T-helper 1 cell (primary cell): ENCODE measurements around the gene RAB11FIP4.

Experiments used
- DNase-seq, 5 donors: peaks; one replicate each; pipeline ENCODE4 v3.0.0-alpha.2; 2012 to 2020

The RAB11FIP4 gene

GRCh38 chr17:31508288-31509094 is 117.0 kb downstream of the RAB11FIP4 start:
- DNase-seq: peak in 4 of 5 donors; percentile 50 to 93 (median 55)

DNA sequence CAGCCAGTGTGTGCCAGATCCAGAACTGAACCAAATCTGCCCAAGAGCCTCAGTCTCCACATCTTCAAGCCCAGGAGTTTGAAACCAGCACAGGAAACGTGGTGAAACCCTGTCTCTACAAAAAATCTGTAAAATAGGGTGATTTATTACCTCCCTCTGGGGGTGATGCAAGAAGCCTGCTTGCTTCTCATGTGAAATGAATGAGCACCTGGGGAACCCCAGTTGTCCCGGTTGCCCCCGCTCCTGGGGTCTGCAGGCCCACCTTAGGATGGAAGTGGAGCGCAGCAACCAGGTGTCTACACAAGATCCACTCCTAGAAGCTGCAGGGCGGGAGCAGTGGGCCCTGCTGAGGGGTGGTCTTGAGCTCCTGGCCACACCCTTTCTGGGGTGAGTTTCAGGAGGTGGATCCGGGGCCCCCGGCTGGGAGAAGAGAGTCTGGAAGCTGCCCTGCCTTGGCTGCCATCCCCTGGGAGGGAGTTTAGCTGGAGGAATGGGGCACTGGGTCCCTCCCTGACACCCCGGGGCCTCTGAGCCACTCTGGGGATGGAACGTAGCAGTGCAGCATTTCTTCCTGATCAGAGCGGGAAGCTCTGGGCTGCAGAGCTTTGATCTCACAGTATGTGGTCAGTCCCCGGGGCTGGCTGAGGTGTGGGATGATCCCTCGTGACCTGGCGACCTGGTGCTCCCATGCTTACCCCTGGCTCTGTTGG is 117.8 kb downstream of the RAB11FIP4 start:
- DNase-seq: no peak

DNA sequence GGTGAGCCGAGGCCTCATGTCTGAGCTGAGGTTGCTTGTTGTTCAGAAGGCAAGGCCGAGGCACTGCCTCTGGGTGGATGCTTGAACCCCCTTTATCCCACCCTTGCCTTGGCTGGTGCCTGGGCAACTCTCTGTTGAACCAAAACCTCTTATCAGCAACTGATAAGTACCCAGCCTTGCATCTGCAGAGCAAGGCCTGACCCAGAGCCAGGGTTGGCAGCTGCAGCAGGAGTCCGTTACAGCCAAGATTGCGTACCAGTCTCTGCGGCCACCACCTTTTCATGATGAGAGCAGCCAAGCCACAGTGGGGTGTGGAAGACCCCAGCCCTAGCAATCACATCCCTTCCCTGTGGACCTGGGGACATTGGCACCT is 118.3 kb downstream of the RAB11FIP4 start:
- peak in 1 of 5 donors; percentile 44 for DNase-seq

DNA sequence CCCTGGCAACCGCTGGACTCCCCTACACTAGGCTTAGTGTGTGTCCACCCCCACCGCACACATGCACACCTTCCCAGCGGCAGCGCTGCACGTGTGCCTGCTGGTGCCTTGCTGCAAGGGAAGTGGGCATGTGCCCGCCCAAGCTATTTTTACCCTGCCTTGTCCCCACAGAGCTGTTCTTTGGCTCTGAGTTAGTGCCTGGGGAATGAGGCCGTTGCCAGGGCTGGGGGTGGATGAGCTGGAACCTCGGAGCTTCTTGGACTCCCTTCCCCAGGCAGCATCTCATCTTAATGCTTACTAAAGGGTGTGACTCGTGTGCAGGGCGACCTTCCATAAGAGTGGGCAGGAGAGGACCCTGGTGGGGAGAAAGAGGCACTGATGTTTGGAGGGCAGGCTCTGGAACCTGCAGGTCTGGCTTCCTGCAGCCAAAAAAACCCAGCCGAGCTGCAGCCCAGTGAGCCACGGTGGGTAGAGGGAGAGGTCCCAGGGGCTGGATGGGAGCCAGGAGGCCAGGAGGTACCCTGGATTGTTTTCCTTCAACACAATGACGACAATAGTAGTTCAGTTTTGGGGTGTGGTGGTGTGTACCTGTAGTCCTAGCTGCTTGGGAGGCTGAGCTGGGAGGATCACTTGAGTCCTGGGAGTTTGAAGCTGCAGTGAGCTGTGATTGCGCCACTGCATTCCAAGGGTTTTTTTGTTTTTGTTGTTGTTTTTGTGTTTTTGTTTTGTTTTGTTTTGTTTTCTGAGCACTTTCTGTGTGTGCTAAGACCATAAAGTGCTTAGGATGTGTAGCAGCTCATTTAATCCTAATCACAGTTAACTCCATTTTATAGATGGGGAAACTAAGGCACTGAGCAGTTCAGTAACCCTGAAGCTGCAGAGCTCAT is 119.1 kb downstream of the RAB11FIP4 start:
- DNase-seq: peak in 1 of 5 donors; percentile 28

DNA sequence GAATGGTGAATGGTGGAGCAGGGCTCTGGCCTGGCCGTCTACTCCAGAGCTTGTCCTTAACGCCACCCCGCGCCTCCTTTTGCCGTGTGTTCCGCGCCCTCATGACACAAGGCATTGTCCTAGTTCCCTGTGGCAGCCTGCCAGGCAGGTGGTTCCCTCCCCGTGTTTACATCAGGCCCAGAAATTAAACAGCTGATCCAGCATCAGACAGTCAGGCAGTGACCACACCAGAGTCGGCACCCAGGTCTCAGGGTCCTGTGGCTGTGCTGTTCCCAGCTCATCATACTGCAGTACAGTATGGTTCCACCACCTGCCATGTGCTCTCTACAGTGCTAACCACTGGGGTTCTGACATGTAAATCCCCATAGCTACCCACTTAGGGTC is 119.7 kb downstream of the RAB11FIP4 start:
- no peak for DNase-seq

GRCh38 chr17:31511580-31511979 is 120.1 kb downstream of the RAB11FIP4 start:
- no peak for DNase-seq

GRCh38 chr17:31512104-31512740 is 120.7 kb downstream of the RAB11FIP4 start:
- no peak for DNase-seq

DNA sequence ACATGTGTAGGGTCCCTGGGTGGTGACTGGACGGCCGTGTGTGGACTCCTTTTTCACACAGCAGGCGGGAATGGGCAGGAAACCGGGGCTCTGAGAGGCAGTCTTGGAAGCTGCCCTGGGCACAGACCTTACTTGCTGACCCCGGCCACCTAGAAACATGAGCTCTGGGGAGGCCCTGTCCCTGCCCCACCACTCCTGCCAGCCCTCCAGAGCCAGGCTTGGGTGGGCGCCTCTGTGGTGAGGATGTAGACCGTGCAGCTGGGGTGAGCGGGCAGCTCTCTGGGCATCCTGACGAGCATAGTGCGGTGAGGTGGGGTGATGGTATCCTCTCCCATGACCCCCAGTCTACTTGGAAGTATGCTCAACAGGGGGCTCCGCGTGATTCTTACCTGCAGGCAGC is 121.3 kb downstream of the RAB11FIP4 start:
- DNase-seq: no peak

GRCh38 chr17:31513731-31514427 is 122.4 kb downstream of the RAB11FIP4 start:
- DNase-seq: no peak

DNA sequence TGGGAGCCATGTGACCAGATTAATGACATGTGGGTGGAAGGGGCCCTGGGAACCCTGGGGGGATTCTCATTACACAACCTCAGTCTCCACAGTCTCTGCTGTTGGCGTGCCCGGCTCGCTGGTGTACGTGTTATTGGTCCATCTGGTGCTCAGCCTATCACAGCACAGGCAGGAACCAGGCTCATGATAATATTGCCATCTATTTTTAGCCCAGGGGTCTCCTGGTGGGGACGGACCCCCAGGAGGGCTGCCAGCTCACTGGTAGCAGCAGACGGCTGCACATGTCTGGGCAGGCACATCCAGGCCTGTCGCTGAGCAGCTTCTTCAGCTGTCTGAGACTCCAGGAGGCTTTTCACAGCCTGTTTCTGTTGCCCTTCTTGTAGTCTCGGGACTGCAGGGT is 123.8 kb downstream of the RAB11FIP4 start:
- DNase-seq: no peak

DNA sequence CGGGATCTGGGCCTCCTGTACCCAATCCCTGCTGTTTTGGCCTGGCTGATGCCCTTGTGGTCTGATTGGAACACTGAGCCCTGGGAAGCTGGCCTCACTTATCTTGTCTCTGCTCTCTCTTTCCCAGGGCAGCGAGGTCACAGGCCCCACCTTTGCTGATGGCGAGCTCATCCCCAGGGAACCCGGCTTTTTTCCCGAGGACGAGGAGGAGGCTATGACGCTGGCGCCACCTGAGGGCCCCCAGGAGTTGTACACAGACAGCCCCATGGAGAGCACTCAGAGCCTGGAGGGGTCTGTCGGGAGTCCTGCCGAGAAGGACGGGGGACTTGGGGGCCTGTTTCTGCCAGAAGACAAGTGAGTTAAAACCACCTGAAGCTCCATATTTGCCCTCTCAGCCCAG is 126.0 kb downstream of the RAB11FIP4 start:
- DNase-seq: no peak

DNA sequence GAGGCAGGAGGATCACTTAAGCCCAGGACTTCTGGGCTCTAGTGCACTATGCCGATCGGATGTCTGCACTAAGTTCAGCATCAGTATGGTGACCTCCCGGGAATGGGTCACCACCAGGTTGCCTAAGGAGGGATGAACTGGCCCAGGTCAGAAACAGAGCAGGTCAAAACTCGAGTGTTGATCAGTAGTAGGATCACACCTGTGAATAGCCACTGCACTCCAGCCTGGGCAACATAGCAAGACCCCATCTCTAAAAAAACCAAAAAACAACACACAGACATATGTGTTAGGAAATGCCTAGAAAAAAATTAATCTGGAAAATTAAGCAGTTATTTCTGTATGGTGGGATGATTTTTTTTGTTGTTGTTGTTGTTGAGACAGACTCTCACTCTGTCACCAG is 127.0 kb downstream of the RAB11FIP4 start:
- no peak for DNase-seq

- DNase-seq: no peak
Observed at GRCh38 chr17:31521632-31522283, 130.3 kb downstream of the RAB11FIP4 start.

DNA sequence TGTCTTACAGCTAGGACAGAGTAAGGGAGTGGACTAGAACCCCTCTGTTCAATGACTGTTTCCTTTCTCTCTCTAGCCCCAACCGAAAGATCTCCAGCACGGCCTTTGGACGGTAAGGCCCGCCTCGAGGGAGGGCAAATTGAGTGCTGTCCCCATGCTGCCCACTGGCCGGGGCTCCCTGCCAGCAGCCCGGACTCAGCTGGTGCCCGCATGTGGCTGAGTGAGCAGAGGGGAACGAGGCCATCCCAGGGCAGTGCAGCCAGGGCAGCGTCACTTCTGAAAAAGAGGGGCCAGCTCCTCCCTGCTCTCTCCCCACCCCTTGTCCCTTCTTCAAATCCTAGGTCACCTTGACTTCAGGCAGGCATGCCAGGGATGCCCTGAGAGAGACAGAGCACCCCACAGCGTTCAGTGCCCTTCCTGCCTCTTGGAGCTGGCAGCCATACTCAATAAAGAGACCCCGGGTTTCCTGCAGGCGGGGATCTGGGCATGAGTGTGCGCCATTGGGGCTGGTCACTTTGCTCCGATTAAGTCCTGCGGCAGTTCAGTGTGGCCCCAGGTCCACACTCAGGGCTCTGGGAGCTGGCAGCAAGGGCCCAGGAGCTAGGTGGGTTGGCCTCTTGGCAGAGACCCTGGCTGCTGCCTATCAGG is 130.9 kb downstream of the RAB11FIP4 start:
- DNase-seq: no peak

- no peak for DNase-seq
Observed at GRCh38 chr17:31522987-31523495, 131.6 kb downstream of the RAB11FIP4 start.

GRCh38 chr17:31523862-31524730 is 132.6 kb downstream of the RAB11FIP4 start:
- DNase-seq: no peak

GRCh38 chr17:31524926-31525800 is 133.7 kb downstream of the RAB11FIP4 start:
- peak; percentile 57 to 88 (median 74) for DNase-seq

DNA sequence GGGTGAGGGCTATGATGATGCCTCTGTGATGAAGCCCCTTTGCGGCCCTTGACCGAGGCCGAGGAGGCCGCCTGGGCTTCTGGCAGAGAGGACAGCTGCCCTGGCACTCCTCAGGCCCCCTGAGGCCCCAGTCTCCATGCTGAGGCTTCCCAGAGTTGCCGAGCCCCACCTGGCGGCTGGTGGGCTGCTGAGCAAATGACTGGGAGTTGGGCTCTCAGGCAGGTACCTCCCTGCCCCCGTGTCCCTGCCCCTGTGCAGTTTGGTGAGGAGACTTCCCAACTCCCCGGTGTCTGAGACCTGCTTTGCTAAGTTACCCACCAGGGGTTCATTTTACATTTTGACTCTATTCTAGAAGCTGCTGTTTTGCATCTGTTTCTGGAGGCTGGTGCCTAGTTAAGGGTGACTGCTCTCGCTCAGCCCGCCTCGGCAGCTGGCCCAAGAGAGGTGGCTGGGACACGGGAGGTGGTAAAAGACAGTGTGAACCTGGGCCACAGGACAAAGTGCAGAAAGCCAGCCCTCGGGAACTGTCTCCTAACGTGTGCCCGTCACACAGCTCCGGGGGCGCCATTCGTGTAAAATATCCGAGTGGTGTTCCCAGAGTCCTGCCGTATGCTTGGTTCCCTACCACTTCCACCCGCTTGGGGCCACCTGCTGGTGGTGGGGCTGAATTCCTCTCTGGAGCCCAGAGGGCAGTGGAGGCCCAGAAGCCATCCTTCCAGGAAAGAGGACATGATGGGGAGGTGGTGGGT is 134.5 kb downstream of the RAB11FIP4 start:
- DNase-seq: no peak
